Thoracic aorta (tissue), 2 donors: ENCODE results near the gene MCM9. TPM values are rescaled to one million over a fixed set of nuclear protein-coding genes. Genes with fewer than 3 reads are reported as not detected.

Experiments used
- ATAC-seq: fragments of 150-250 bp; one replicate; pipeline ENCODE4 v1.8.0; 2017; ENCODE audit warnings: low read depth; ENCODE audit not compliant: insufficient number of reproducible peaks, low FRiP score
- DNase-seq: peaks from one replicate; pipeline ENCODE4 v3.0.0-alpha.2; 2020; ENCODE audit warnings: low spot score
- H3K27ac ChIP-seq, 2 donors: fragments of 200-600 bp; sonication (generic); 1 replicate in 1 of 2; 2 replicates in 1 of 2; pipeline ENCODE4 v1.5.1; 2016; ENCODE audit warnings: mild to moderate bottlenecking in 2 of 2, moderate library complexity in 2 of 2
- H3K27me3 ChIP-seq: fragments of 200-600 bp; sonication (generic); replicated peaks from 2 replicates; pipeline ENCODE4 v1.6.0; 2016; ENCODE audit warnings: mild to moderate bottlenecking; ENCODE audit not compliant: insufficient read depth
- H3K36me3 ChIP-seq: fragments of 200-600 bp; sonication (generic); one replicate; pipeline ENCODE4 v1.5.1; 2016
- H3K4me1 ChIP-seq, 2 donors: fragments of 200-600 bp; sonication (generic); 1 replicate in 1 of 2; 2 replicates in 1 of 2; pipeline versions ENCODE4 v1.5.1 to v1.6.0; 2016; ENCODE audit warnings: low read depth in 2 of 2, mild to moderate bottlenecking in 1 of 2; ENCODE audit not compliant: control insufficient read depth in 1 of 2
- H3K4me3 ChIP-seq: fragments of 200-600 bp; sonication (generic); 2 replicates; pipeline ENCODE4 v1.5.1; 2016; ENCODE audit warnings: mild to moderate bottlenecking
- H3K9me3 ChIP-seq: fragments of 200-600 bp; sonication (generic); 2 replicates; pipeline ENCODE4 v1.5.1; 2016
- total RNA-seq, 2 donors: library from RNA; depleted of rRNA; stranded (reverse); fragments of >200 nt; gene quantifications; one replicate each; pipeline versions ENCODE4 v1.1.0 to v1.2.3, GENCODE V29; 2016
- TF ChIP-seq, protein P1 (sequence below): fragments of 200-600 bp; sonication (generic); IDR thresholded peaks from one replicate; pipeline ENCODE4 v1.5.1; 2019; ENCODE audit warnings: antibody characterized with exemption

MCM9 gene
- total RNA-seq, 2 donors from 2014 or later: 14.1 to 22.2 TPM

DNA sequence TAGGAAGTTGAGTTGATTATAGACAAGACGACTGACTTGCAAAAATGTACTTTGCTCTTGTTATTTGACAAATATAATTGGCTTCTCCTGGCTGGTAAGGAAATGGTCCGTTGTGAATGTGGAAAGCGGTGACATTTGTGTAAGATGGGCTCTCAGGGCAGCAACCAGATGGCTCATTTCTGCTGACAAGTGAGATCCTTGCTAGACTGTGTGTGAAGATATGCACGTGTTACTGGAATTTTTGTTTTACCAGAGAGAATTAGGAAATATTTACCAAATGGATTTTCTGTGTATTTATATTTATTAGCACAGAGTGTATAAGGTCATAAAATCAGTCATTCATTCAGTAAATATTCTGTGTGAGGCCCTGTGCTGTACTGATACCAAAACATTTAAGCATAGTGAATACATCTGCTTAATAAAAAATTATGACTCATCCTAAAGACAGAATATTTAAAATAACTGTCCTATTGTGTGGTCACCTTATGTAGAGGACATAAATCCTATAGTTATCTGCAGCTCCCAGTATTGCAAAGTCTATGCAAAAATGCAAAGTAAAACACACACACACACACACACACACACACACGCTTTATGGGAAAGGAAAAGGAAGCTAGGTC is 150.9 kb downstream of the MCM9 start:
- no peak overlapping the region for H3K4me3 ChIP-seq
- H3K27ac ChIP-seq: no peak overlapping the region
- no peaks in the 10 kb centered on the region for H3K9me3 ChIP-seq
- H3K36me3 ChIP-seq: no peaks in the 10 kb centered on the region
- no peak for ATAC-seq
- no peaks in the 10 kb centered on the region for H3K27me3 ChIP-seq
- no peaks in the 10 kb centered on the region for H3K4me1 ChIP-seq
- TF ChIP-seq, protein P1, sequence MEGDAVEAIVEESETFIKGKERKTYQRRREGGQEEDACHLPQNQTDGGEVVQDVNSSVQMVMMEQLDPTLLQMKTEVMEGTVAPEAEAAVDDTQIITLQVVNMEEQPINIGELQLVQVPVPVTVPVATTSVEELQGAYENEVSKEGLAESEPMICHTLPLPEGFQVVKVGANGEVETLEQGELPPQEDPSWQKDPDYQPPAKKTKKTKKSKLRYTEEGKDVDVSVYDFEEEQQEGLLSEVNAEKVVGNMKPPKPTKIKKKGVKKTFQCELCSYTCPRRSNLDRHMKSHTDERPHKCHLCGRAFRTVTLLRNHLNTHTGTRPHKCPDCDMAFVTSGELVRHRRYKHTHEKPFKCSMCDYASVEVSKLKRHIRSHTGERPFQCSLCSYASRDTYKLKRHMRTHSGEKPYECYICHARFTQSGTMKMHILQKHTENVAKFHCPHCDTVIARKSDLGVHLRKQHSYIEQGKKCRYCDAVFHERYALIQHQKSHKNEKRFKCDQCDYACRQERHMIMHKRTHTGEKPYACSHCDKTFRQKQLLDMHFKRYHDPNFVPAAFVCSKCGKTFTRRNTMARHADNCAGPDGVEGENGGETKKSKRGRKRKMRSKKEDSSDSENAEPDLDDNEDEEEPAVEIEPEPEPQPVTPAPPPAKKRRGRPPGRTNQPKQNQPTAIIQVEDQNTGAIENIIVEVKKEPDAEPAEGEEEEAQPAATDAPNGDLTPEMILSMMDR: no peak
- no peak for DNase-seq

DNA sequence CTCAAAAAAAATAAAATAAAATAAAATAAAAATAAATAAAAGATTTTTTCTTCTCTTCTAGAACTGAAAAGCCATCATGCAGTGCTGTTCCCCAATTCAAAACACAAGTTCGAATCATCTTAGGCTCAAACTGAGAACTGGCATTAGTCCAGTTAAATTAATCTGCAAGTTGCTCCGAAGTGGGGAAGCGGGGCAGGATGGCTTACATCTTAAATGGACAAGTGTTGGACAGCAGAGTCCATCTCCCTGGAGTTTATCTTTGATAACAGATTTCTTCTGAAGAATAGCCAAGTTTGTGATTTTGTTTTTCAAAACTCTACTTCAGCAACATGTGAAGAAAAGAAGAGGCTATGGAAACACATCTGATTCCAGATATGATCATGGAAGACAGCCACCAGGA is 152.3 kb downstream of the MCM9 start:
- TF ChIP-seq, protein P1: no peak
- ATAC-seq: no peak
- H3K27me3 ChIP-seq: no peaks in the 10 kb centered on the region
- DNase-seq: no peak
- no peak overlapping the region for H3K4me3 ChIP-seq
- H3K27ac ChIP-seq: no peak overlapping the region
- no peaks in the 10 kb centered on the region for H3K36me3 ChIP-seq
- H3K9me3 ChIP-seq: no peaks in the 10 kb centered on the region
- H3K4me1 ChIP-seq: no peaks in the 10 kb centered on the region

DNA sequence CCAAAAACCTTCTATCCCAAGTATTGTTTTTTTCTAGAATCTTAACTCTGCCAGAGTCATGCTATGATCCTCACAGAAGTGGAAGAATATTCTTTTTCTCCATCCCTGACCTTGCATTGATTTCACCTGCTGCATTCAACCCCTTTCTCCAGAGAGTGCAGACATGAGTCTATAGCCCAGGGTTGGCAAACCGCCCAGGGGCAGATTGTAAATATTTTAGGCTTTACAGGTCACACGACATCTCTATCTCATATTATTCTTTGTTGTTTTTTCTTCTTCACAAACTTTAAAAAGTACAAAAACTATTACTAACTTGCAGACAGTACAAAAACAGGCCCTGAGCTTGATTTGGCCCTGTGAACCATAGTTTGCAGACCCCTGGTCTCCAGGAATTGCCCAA is 153.1 kb downstream of the MCM9 start:
- Histone ChIP-seq H3K4me1 (no peaks in the 10 kb centered on the region), H3K27ac (no peak overlapping the region), H3K27me3 (no peaks in the 10 kb centered on the region), H3K4me3 (no peak overlapping the region), H3K9me3 (no peaks in the 10 kb centered on the region), H3K36me3 (no peaks in the 10 kb centered on the region)
- TF ChIP-seq, protein P1: no peak
- DNase-seq (no peak), ATAC-seq (no peak)

DNA sequence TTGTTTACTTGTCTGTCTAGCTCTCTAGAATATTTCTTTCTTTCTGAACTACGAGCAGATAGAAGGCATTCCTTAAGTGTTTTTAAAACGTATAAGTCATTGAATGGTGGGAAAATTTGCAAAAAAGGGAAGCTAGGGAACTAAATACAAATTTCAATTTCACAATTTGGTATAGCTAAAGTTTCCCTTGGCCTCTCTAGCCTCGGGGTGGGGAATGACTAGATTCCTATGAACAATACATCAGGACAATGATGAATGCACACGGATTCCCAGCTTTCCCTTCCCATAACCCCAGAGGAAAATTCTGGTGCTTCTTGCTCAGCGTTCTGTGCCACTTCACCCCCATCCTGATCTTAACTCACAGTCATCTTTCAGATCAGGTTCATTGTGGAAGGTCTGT is 154.3 kb downstream of the MCM9 start:
- Histone ChIP-seq H3K27ac (no peak overlapping the region), H3K4me1 (no peaks in the 10 kb centered on the region)
- no peak for ATAC-seq

DNA sequence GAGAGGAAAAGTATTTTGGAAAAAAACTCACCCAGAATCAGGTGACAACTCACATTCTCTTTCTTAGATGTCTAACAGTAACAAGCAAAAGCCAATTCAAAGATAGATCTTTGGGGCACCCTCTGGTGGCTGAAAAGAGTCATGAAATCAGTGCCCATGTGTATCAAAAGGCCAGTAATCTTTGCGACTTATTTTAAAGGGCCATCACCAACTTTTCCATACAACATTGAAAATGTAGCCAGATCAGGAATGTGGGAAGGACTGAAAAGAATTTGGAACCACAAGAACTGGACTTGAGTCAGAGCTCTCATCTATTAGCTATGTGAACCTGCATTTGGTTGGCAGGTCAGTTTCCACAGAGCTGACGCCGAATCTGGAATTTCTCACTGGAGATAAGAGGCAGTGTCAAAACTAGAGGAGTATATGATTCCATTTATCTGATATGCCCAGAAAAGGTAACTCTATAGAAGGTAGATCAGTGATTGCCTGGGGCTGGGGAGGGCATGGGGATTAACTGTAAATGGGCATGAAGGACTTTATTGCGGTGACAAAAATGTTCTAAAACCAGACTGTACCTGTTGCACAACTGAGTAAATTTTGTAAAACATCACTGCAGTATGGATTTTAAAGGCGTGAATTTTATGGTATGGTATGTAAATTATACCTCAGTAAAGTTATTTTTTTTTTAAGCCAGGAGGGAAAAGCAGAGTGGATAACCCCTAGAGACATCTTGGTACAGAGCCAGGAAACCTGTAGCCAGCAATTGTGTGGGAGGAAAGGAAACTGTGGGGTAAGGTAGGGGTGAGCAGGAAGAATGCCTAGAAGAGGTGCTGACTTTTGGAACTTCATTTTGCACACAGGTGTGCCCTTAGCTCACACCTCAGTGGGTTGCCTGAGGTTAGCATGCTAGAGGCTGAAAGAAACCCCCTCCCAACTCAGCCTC is 158.1 kb downstream of the MCM9 start:
- Histone ChIP-seq H3K4me3 (peak overlapping the region; percentile 20), H3K4me1 (no peaks in the 10 kb centered on the region), H3K36me3 (no peaks in the 10 kb centered on the region), H3K9me3 (no peaks in the 10 kb centered on the region), H3K27me3 (no peaks in the 10 kb centered on the region), H3K27ac (no peak overlapping the region)
- DNase-seq (peak; percentile 8), ATAC-seq (peak; percentile 76)
- TF ChIP-seq, protein P1: peak; percentile 61

More for the DNA sequence above, 154.3 kb downstream of the MCM9 start:
- H3K27me3 ChIP-seq: no peaks in the 10 kb centered on the region
- TF ChIP-seq, protein P1: no peak
- DNase-seq: no peak
- no peaks in the 10 kb centered on the region for H3K36me3 ChIP-seq
- no peaks in the 10 kb centered on the region for H3K9me3 ChIP-seq
- no peak overlapping the region for H3K4me3 ChIP-seq
